Fibroblast of lung (primary cell): ENCODE results near the gene MLPH. TPM values are rescaled to one million over a fixed set of nuclear protein-coding genes. Genes with fewer than 3 reads are reported as not detected.

Experiments
- DNase-seq, 2 donors: peaks; one replicate each; pipeline versions ENCODE4 v3.0.0 to v3.0.0-alpha.2; 2010; ENCODE audit warnings: low read depth in 2 of 2
- H2AFZ ChIP-seq: 2 replicates; pipeline ENCODE4 v1.5.1; 2012; ENCODE audit warnings: low read length, control low read depth, inconsistent platforms
- H3K27ac ChIP-seq: 2 replicates; pipeline ENCODE4 v1.5.1; 2011; ENCODE audit warnings: low read length, control low read depth; ENCODE audit not compliant: insufficient read depth
- H3K27me3 ChIP-seq: 2 replicates; pipeline ENCODE4 v1.5.1; 2011; ENCODE audit warnings: mild to moderate bottlenecking, low read length; ENCODE audit not compliant: control insufficient read depth, insufficient read depth
- H3K36me3 ChIP-seq: 2 replicates; pipeline ENCODE4 v1.5.1; 2011; ENCODE audit warnings: low read length; ENCODE audit not compliant: control insufficient read depth, insufficient read depth
- H3K4me1 ChIP-seq: 2 replicates; pipeline ENCODE4 v1.5.1; 2011; ENCODE audit warnings: low read length; ENCODE audit not compliant: control insufficient read depth, insufficient read depth; ENCODE audit errors: extremely low read depth
- H3K4me2 ChIP-seq: 2 replicates; pipeline ENCODE4 v1.5.1; 2011; ENCODE audit warnings: low read length, control low read depth; ENCODE audit not compliant: insufficient read depth; ENCODE audit errors: extremely low read depth
- H3K4me3 ChIP-seq, 4 experiments: fragments of 200-600 bp in 1 of 4; sonication (generic) in 1 of 4; replicated peaks in 1 of 4; 2 replicates each; pipeline ENCODE4 v1.5.1; 2011 to 2016; ENCODE audit warnings: low read length in 4 of 4, low read depth in 3 of 4, mild to moderate bottlenecking in 3 of 4, control low read depth in 2 of 4, inconsistent platforms in 1 of 4, mixed read lengths in 1 of 4; ENCODE audit not compliant: insufficient read depth in 1 of 4; ENCODE audit errors: control extremely low read depth in 1 of 4
- H3K79me2 ChIP-seq: 2 replicates; pipeline ENCODE4 v1.5.1; 2012; ENCODE audit warnings: mild to moderate bottlenecking, low read length, inconsistent platforms; ENCODE audit not compliant: control insufficient read depth, insufficient read depth
- H3K9ac ChIP-seq: 2 replicates; pipeline ENCODE4 v1.5.1; 2011; ENCODE audit warnings: mild to moderate bottlenecking, low read length, control low read depth; ENCODE audit not compliant: insufficient read depth
- H3K9me3 ChIP-seq: 2 replicates; pipeline ENCODE4 v1.5.1; 2012; ENCODE audit warnings: low read depth, low read length; ENCODE audit not compliant: control insufficient read depth, insufficient read depth
- H4K20me1 ChIP-seq: 2 replicates; pipeline ENCODE4 v1.5.1; 2011; ENCODE audit warnings: low read length; ENCODE audit not compliant: control insufficient read depth, insufficient read depth; ENCODE audit errors: extremely low read depth
- EZH2 ChIP-seq: IDR thresholded peaks from 2 replicates; pipeline ENCODE4 v1.5.1; 2012; ENCODE audit warnings: low read length, control low read depth, mild to moderate bottlenecking; ENCODE audit errors: missing control alignments
- polyA plus RNA-seq, 2 donors: library from polyadenylated mRNA; depleted of rRNA in 1 of 2; stranded (reverse) in 1 of 2; unstranded in 1 of 2; fragments of >200 nt; gene quantifications; 2 replicates each; pipeline ENCODE4 v1.2.1, GENCODE V29; 2011 to 2012; ENCODE audit warnings: missing spikeins in 1 of 2
- total RNA-seq: library from RNA; depleted of rRNA; stranded (reverse); fragments of >200 nt; gene quantifications from 2 replicates; pipeline ENCODE4 v1.2.1, GENCODE V29; 2014
- TF ChIP-seq, protein P1 (sequence below), 2 donors: IDR thresholded peaks in 1 of 2; conservative IDR thresholded peaks in 1 of 2; 1 replicate in 1 of 2; 2 replicates in 1 of 2; pipeline ENCODE4 v1.5.1; 2011 to 2012; ENCODE audit warnings: low read length in 2 of 2, control low read depth in 1 of 2, inconsistent platforms in 1 of 2, low read depth in 1 of 2, mild to moderate bottlenecking in 1 of 2

The MLPH gene
- total and polyA plus RNA-seq, 2 donors (not counting 1 experiment from before 2014, with no cell fraction given): 3.1 to 10.7 TPM

GRCh38 chr2:237551071-237551574, 64.1 kb downstream of the MLPH start:
- no peak overlapping the region for H3K4me3 ChIP-seq
- H3K9me3 ChIP-seq: peaks cover 2% of the 10 kb centered on the region
- H3K79me2 ChIP-seq: no peaks in the 10 kb centered on the region
- TF ChIP-seq, protein P1, sequence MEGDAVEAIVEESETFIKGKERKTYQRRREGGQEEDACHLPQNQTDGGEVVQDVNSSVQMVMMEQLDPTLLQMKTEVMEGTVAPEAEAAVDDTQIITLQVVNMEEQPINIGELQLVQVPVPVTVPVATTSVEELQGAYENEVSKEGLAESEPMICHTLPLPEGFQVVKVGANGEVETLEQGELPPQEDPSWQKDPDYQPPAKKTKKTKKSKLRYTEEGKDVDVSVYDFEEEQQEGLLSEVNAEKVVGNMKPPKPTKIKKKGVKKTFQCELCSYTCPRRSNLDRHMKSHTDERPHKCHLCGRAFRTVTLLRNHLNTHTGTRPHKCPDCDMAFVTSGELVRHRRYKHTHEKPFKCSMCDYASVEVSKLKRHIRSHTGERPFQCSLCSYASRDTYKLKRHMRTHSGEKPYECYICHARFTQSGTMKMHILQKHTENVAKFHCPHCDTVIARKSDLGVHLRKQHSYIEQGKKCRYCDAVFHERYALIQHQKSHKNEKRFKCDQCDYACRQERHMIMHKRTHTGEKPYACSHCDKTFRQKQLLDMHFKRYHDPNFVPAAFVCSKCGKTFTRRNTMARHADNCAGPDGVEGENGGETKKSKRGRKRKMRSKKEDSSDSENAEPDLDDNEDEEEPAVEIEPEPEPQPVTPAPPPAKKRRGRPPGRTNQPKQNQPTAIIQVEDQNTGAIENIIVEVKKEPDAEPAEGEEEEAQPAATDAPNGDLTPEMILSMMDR (conservative IDR thresholded peaks at IDR 0.05 in 1 of 2, IDR thresholded peaks at IDR 0.05 in 1 of 2; ENCODE audit: low read depth in 1 of 2, low read length in 2 of 2): no peak
- no peak for TF ChIP-seq EZH2
- H2AFZ ChIP-seq: no peak overlapping the region
- no peak for DNase-seq
- H3K27me3 ChIP-seq: no peaks in the 10 kb centered on the region
- no peaks in the 10 kb centered on the region for H3K36me3 ChIP-seq
- no peak overlapping the region for H3K9ac ChIP-seq
- no peak overlapping the region for H3K27ac ChIP-seq
- H4K20me1 ChIP-seq: no peaks in the 10 kb centered on the region
- H3K4me2 ChIP-seq: no peak overlapping the region
- H3K4me1 ChIP-seq: no peaks in the 10 kb centered on the region

DNA sequence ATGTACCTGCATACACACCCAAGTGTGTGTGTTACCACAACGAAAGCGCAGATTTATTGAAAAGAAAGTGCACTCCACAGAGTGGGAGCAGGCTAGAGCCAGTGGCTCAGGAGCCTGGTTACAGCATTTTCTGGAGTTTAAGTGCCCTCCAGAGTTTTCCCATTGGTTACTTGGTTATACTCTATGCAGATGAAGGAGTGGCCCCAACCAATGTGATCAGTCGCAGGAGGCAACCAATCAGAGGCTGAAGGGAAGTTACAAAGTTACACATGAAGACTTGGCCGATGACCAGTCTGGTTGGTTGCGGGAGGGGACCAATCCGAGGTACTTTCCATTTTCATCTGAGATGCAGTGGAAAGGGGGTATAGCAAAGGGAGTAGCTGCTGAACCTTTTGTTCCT, 65.9 kb downstream of the MLPH start:
- Histone ChIP-seq H3K4me1 (no peaks in the 10 kb centered on the region), H2AFZ (no peak overlapping the region), H4K20me1 (no peaks in the 10 kb centered on the region), H3K27me3 (no peaks in the 10 kb centered on the region), H3K27ac (no peak overlapping the region), H3K36me3 (no peaks in the 10 kb centered on the region), H3K9ac (no peak overlapping the region), H3K4me2 (no peak overlapping the region), H3K9me3 (peaks cover 2% of the 10 kb centered on the region), H3K4me3 (no peak overlapping the region), H3K79me2 (no peaks in the 10 kb centered on the region)
- TF ChIP-seq, protein P1 (conservative IDR thresholded peaks at IDR 0.05 in 1 of 2, IDR thresholded peaks at IDR 0.05 in 1 of 2; ENCODE audit: low read depth in 1 of 2, low read length in 2 of 2): no peak
- TF ChIP-seq EZH2: no peak
- DNase-seq: no peak

GRCh38 chr2:237553948-237554347, 66.9 kb downstream of the MLPH start:
- H3K79me2 ChIP-seq: no peaks in the 10 kb centered on the region
- no peaks in the 10 kb centered on the region for H3K36me3 ChIP-seq
- no peak overlapping the region for H3K4me2 ChIP-seq
- H3K27ac ChIP-seq: no peak overlapping the region
- no peaks in the 10 kb centered on the region for H4K20me1 ChIP-seq
- H2AFZ ChIP-seq: no peak overlapping the region
- no peaks in the 10 kb centered on the region for H3K4me1 ChIP-seq
- DNase-seq: peak in 1 of 2 donors; percentile 61
- H3K4me3 ChIP-seq: no peak overlapping the region
- no peak overlapping the region for H3K9ac ChIP-seq
- H3K27me3 ChIP-seq: no peaks in the 10 kb centered on the region
- peaks cover 2% of the 10 kb centered on the region for H3K9me3 ChIP-seq
- TF ChIP-seq, protein P1 (conservative IDR thresholded peaks at IDR 0.05 in 1 of 2, IDR thresholded peaks at IDR 0.05 in 1 of 2; ENCODE audit: low read depth in 1 of 2, low read length in 2 of 2): no peak
- TF ChIP-seq EZH2: no peak
